HepG2 (cell line): Measurements from ENCODE around the gene CNNM2. TPM values are rescaled to one million over a fixed set of nuclear protein-coding genes. Genes with fewer than 3 reads are reported as not detected.

Experiments
- BRCA1 ChIP-seq: sonication (generic); formaldehyde crosslinking; IDR thresholded peaks from 2 replicates; pipeline ENCODE4 v1.4.0; 2020; ENCODE audit warnings: missing genetic modification reagents
- EZH2 ChIP-seq: conservative IDR thresholded peaks from 2 replicates; pipeline ENCODE4 v1.6.1; 2012; ENCODE audit warnings: mild to moderate bottlenecking, low read depth, low read length, moderate library complexity
- HMGA1 ChIP-seq: sonication (generic); formaldehyde crosslinking; conservative IDR thresholded peaks from 2 replicates; pipeline ENCODE4 v1.4.0; 2020; ENCODE audit warnings: missing genetic modification reagents
- KDM4B ChIP-seq: sonication (generic); formaldehyde crosslinking; IDR thresholded peaks from 2 replicates; pipeline ENCODE4 v1.4.0; 2020; ENCODE audit warnings: missing genetic modification reagents
- RFXANK ChIP-seq: IDR thresholded peaks from 2 replicates; pipeline ENCODE4 v1.6.1; 2016
- ZC3H13 ChIP-seq: sonication (generic); formaldehyde crosslinking; IDR thresholded peaks from 2 replicates; pipeline ENCODE4 v1.8.1; 2023; ENCODE audit warnings: mild to moderate bottlenecking, missing genetic modification reagents, moderate library complexity
- ZMYM4 ChIP-seq: sonication (generic); formaldehyde crosslinking; IDR thresholded peaks from 2 replicates; pipeline ENCODE4 v1.8.1; 2023; ENCODE audit warnings: mild to moderate bottlenecking, missing genetic modification reagents
- ZNF441 ChIP-seq: sonication (generic); formaldehyde crosslinking; IDR thresholded peaks from 2 replicates; pipeline ENCODE4 v1.7.0; 2021; ENCODE audit warnings: missing genetic modification reagents, borderline replicate concordance
- ZNF451 ChIP-seq: sonication (generic); formaldehyde crosslinking; IDR thresholded peaks from 2 replicates; pipeline ENCODE4 v1.5.0; 2020; ENCODE audit warnings: mild to moderate bottlenecking, missing genetic modification reagents
- ZNF501 ChIP-seq: sonication (generic); formaldehyde crosslinking; IDR thresholded peaks from 2 replicates; pipeline ENCODE4 v1.5.1; 2020; ENCODE audit warnings: mild to moderate bottlenecking, moderate library complexity, missing genetic modification reagents
- ZNF577 ChIP-seq: sonication (generic); formaldehyde crosslinking; IDR thresholded peaks from 2 replicates; pipeline ENCODE4 v1.4.0; 2020; ENCODE audit warnings: mild to moderate bottlenecking, low read depth, missing genetic modification reagents, borderline replicate concordance
- polyA plus RNA-seq, 8 experiments: library from polyadenylated mRNA; depleted of rRNA in 3 of 8; stranded (reverse) in 7 of 8; unstranded in 1 of 8; fragments of >200 nt; fragmentation: Illumina TruSeq in 4 of 8; extraction: Trizol in 4 of 8; gene quantifications; 2 replicates each; pipeline versions ENCODE4 v1.2.1 to v1.2.3, GENCODE V29; 2011 to 2016; ENCODE audit warnings: low read depth in 4 of 8, missing spikeins in 1 of 8, mixed read lengths in 1 of 8; ENCODE audit not compliant: insufficient read depth in 1 of 8
- total RNA-seq, 5 experiments: library from RNA; depleted of rRNA; stranded (reverse); fragments of >200 nt; fragmentation: Illumina TruSeq; extraction: Trizol; gene quantifications; 2 replicates each; pipeline ENCODE4 v1.2.3, GENCODE V29; 2016; ENCODE audit warnings: low read depth in 1 of 5
- TF ChIP-seq, protein P1 (sequence below): sonication (generic); formaldehyde crosslinking; IDR thresholded peaks from 2 replicates; pipeline ENCODE4 v1.5.0; 2020; ENCODE audit warnings: mild to moderate bottlenecking, missing genetic modification reagents, borderline replicate concordance
- TF ChIP-seq, protein P2 (sequence below): sonication (generic); formaldehyde crosslinking; IDR thresholded peaks from one replicate; pipeline ENCODE4 v1.5.1; 2020; ENCODE audit warnings: mild to moderate bottlenecking, missing genetic modification reagents; ENCODE audit errors: not compliant biosample characterization

Gene CNNM2
- total and polyA plus RNA-seq, 2 of the 13 experiments (the other 11 are each of a cell fraction or from before 2014, with no cell fraction given) = 7.1 to 9.0 TPM

DNA sequence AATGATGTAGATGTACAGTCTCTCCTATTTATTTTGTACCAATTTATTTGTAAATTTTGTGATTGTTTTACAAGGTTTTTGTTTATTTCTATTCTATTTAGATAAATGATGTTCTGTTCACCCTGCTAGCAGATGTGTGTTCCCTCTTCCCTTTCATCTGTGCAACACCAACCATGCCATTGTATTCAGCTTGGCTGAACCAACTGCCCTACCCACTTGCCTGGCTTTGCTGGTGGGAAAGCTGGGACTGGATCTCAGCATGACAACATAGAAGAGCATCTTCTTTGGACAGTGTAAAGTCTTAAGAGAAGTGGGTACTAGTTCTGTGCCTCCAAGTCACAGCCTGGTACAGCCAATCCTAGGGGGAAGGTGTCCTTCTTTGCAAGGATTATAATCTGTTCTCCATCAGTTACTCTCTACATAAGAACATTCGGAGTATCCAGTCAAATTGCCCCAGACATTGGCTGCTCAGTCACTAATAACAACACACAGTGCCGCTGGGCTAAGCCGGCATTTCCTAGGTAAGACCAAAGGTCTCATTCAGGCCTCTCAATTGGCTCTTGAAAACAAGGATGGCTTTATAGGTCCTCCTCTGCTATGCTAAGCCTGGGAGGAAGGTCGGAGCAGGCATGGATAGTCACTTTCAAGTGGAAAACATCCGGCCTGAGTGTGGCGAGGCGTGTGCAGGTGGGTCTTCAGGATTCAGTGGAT lies 165.3 kb downstream of the CNNM2 start (continued):
- TF ChIP-seq ZNF501 (CRISPR knock-in tag) (no peak), ZC3H13 (CRISPR knock-in tag) (no peak), BRCA1 (CRISPR knock-in tag) (no peak), EZH2 (no peak), ZNF451 (CRISPR knock-in tag) (no peak), ZNF577 (no peak), RFXANK (no peak), KDM4B (no peak), ZMYM4 (no peak; the same call in 1 of the 2 replicates), HMGA1 (CRISPR knock-in tag) (no peak), ZNF441 (CRISPR knock-in tag) (no peak)
- TF ChIP-seq, protein P1, sequence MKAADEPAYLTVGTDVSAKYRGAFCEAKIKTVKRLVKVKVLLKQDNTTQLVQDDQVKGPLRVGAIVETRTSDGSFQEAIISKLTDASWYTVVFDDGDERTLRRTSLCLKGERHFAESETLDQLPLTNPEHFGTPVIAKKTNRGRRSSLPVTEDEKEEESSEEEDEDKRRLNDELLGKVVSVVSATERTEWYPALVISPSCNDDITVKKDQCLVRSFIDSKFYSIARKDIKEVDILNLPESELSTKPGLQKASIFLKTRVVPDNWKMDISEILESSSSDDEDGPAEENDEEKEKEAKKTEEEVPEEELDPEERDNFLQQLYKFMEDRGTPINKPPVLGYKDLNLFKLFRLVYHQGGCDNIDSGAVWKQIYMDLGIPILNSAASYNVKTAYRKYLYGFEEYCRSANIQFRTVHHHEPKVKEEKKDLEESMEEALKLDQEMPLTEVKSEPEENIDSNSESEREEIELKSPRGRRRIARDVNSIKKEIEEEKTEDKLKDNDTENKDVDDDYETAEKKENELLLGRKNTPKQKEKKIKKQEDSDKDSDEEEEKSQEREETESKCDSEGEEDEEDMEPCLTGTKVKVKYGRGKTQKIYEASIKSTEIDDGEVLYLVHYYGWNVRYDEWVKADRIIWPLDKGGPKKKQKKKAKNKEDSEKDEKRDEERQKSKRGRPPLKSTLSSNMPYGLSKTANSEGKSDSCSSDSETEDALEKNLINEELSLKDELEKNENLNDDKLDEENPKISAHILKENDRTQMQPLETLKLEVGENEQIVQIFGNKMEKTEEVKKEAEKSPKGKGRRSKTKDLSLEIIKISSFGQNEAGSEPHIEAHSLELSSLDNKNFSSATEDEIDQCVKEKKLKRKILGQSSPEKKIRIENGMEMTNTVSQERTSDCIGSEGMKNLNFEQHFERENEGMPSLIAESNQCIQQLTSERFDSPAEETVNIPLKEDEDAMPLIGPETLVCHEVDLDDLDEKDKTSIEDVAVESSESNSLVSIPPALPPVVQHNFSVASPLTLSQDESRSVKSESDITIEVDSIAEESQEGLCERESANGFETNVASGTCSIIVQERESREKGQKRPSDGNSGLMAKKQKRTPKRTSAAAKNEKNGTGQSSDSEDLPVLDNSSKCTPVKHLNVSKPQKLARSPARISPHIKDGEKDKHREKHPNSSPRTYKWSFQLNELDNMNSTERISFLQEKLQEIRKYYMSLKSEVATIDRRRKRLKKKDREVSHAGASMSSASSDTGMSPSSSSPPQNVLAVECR (CRISPR knock-in tag) = peak; percentile 23; the same call in 1 of the 2 replicates
- TF ChIP-seq, protein P2, sequence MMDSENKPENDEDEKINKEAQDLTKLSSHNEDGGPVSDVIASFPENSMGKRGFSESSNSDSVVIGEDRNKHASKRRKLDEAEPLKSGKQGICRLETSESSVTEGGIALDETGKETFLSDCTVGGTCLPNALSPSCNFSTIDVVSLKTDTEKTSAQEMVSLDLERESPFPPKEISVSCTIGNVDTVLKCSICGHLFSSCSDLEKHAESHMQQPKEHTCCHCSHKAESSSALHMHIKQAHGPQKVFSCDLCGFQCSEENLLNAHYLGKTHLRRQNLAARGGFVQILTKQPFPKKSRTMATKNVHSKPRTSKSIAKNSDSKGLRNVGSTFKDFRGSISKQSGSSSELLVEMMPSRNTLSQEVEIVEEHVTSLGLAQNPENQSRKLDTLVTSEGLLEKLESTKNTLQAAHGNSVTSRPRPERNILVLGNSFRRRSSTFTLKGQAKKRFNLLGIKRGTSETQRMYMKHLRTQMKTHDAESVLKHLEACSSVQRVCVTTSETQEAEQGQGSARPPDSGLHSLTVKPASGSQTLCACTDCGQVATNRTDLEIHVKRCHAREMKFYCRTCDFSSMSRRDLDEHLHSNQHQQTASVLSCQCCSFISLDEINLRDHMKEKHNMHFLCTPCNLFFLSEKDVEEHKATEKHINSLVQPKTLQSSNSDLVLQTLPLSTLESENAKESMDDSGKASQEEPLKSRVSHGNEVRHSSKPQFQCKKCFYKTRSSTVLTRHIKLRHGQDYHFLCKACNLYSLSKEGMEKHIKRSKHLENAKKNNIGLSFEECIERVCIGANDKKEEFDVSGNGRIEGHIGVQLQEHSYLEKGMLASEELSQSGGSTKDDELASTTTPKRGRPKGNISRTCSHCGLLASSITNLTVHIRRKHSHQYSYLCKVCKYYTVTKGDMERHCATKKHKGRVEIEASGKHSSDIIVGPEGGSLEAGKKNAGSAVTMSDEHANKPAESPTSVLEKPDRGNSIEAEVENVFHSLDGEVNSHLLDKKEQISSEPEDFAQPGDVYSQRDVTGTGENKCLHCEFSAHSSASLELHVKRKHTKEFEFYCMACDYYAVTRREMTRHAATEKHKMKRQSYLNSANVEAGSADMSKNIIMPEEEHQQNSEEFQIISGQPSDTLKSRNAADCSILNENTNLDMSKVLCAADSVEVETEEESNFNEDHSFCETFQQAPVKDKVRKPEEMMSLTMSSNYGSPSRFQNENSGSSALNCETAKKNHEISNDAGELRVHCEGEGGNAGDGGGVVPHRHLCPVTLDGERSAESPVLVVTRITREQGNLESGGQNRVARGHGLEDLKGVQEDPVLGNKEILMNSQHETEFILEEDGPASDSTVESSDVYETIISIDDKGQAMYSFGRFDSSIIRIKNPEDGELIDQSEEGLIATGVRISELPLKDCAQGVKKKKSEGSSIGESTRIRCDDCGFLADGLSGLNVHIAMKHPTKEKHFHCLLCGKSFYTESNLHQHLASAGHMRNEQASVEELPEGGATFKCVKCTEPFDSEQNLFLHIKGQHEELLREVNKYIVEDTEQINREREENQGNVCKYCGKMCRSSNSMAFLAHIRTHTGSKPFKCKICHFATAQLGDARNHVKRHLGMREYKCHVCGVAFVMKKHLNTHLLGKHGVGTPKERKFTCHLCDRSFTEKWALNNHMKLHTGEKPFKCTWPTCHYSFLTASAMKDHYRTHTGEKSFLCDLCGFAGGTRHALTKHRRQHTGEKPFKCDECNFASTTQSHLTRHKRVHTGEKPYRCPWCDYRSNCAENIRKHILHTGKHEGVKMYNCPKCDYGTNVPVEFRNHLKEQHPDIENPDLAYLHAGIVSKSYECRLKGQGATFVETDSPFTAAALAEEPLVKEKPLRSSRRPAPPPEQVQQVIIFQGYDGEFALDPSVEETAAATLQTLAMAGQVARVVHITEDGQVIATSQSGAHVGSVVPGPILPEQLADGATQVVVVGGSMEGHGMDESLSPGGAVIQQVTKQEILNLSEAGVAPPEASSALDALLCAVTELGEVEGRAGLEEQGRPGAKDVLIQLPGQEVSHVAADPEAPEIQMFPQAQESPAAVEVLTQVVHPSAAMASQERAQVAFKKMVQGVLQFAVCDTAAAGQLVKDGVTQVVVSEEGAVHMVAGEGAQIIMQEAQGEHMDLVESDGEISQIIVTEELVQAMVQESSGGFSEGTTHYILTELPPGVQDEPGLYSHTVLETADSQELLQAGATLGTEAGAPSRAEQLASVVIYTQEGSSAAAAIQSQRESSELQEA (CRISPR knock-in tag) = no peak
